DMS53 treated with DMSO at 0.1 percent for 48 hours (cell line): ENCODE results near the gene SLC26A3.

Experiments used
- DNase-seq: peaks from one replicate; lab custom pipeline; 2025; ENCODE audit not compliant: unreplicated experiment; lab: John Stamatoyannopoulos, UW

Gene SLC26A3

GRCh38 chr7:107816011-107816566 lies 13.1 kb upstream of the SLC26A3 start:
- no peak for DNase-seq

- DNase-seq: no peak
Measured at GRCh38 chr7:107815254-107815882, 12.3 kb upstream of the SLC26A3 start.

GRCh38 chr7:107813524-107813923 lies 10.5 kb upstream of the SLC26A3 start:
- DNase-seq: no peak

GRCh38 chr7:107811934-107812333 lies 8.9 kb upstream of the SLC26A3 start:
- no peak for DNase-seq

GRCh38 chr7:107810626-107811025 lies 7.6 kb upstream of the SLC26A3 start:
- no peak for DNase-seq

- no peak for DNase-seq
Measured at GRCh38 chr7:107809179-107809578, 6.2 kb upstream of the SLC26A3 start.

- no peak for DNase-seq
Measured at GRCh38 chr7:107799647-107800264, 3.3 kb downstream of the SLC26A3 start.

GRCh38 chr7:107792364-107792763 lies 10.7 kb downstream of the SLC26A3 start:
- no peak for DNase-seq

- DNase-seq: no peak
Measured at GRCh38 chr7:107789647-107790046, 13.4 kb downstream of the SLC26A3 start.

- DNase-seq: no peak
Measured at GRCh38 chr7:107788662-107789061, 14.4 kb downstream of the SLC26A3 start.

GRCh38 chr7:107788216-107788615 lies 14.8 kb downstream of the SLC26A3 start:
- no peak for DNase-seq

GRCh38 chr7:107785926-107786325 lies 17.1 kb downstream of the SLC26A3 start:
- no peak for DNase-seq

- no peak for DNase-seq
Measured at GRCh38 chr7:107785170-107785569, 17.9 kb downstream of the SLC26A3 start.

- no peak for DNase-seq
Measured at GRCh38 chr7:107783648-107784047, 19.4 kb downstream of the SLC26A3 start.

- no peak for DNase-seq
Measured at GRCh38 chr7:107782374-107782773, 20.6 kb downstream of the SLC26A3 start.

- no peak for DNase-seq
Measured at GRCh38 chr7:107779647-107780099, 23.4 kb downstream of the SLC26A3 start.

- DNase-seq: no peak
Measured at GRCh38 chr7:107778283-107778682, 24.7 kb downstream of the SLC26A3 start.

GRCh38 chr7:107777702-107778101 lies 25.3 kb downstream of the SLC26A3 start:
- DNase-seq: no peak

GRCh38 chr7:107773027-107773426 lies 30.0 kb downstream of the SLC26A3 start:
- no peak for DNase-seq

GRCh38 chr7:107768263-107768662 lies 34.8 kb downstream of the SLC26A3 start:
- DNase-seq: no peak

- no peak for DNase-seq
Measured at GRCh38 chr7:107767391-107767790, 35.6 kb downstream of the SLC26A3 start.

- no peak for DNase-seq
Measured at GRCh38 chr7:107758667-107759066, 44.4 kb downstream of the SLC26A3 start.

- no peak for DNase-seq
Measured at GRCh38 chr7:107754642-107755041, 48.4 kb downstream of the SLC26A3 start.
